PC-9 (cell line): ENCODE results near the gene SLC10A7. TPM values are rescaled to one million over a fixed set of nuclear protein-coding genes. Genes with fewer than 3 reads are reported as not detected.
A peak's percentile ranks its signal among the peaks of the same experiment; 100 is the strongest.

Experiments used
- BruUV-seq: library from RNA; stranded (reverse); fragments of 400-500 nt; replicated peaks from 2 replicates; lab custom pipeline; 2021; lab: Mats Ljungman, UMichigan
- CTCF ChIA-PET: fragments of 300-600 bp; sonication (Branson Sonifier 250); formaldehyde crosslinking; loops from one replicate; lab custom pipeline; 2022; ENCODE audit warnings: antibody characterized with exemption; lab: Charles Lee
- POLR2A ChIA-PET: fragments of 300-600 bp; sonication (Branson Sonifier 250); formaldehyde crosslinking; loops from one replicate; lab custom pipeline; 2022; ENCODE audit warnings: antibody characterized with exemption; ENCODE audit not compliant: unreplicated experiment; lab: Charles Lee
- DNase-seq, 2 experiments: peaks; one replicate each; pipeline versions ENCODE4 v3.0.0 to v3.0.0-alpha.2; 2015 to 2022; ENCODE audit warnings: mixed read lengths in 1 of 2
- H2AFZ ChIP-seq: fragments of 200-600 bp; sonication (generic); 2 replicates; pipeline ENCODE4 v1.8.1; 2017; ENCODE audit warnings: antibody characterized with exemption
- H3F3A ChIP-seq: fragments of 200-600 bp; sonication (generic); 2 replicates; pipeline ENCODE4 v1.8.1; 2017; ENCODE audit warnings: antibody characterized with exemption, mild to moderate bottlenecking, low read depth; ENCODE audit not compliant: insufficient read depth
- H3K27ac ChIP-seq: fragments of 200-600 bp; sonication (generic); 2 replicates; pipeline ENCODE4 v1.6.1; 2016; ENCODE audit warnings: mixed run types
- H3K27me3 ChIP-seq: fragments of 200-600 bp; sonication (generic); 2 replicates; pipeline ENCODE4 v1.6.1; 2016; ENCODE audit warnings: low read depth, mixed run types; ENCODE audit not compliant: insufficient read depth
- H3K36me3 ChIP-seq: fragments of 200-600 bp; sonication (generic); 2 replicates; pipeline ENCODE4 v1.6.1; 2016; ENCODE audit warnings: low read depth, mixed run types
- H3K4me1 ChIP-seq: fragments of 200-600 bp; sonication (generic); replicated peaks from 2 replicates; pipeline ENCODE4 v1.6.1; 2016; ENCODE audit warnings: mixed run types; ENCODE audit not compliant: insufficient read depth
- H3K4me2 ChIP-seq: fragments of 200-600 bp; sonication (generic); 2 replicates; pipeline ENCODE4 v1.6.1; 2017; ENCODE audit warnings: mixed run types
- H3K4me3 ChIP-seq: fragments of 200-600 bp; sonication (generic); 2 replicates; pipeline ENCODE4 v1.6.1; 2016; ENCODE audit warnings: mixed run types
- H3K79me2 ChIP-seq: fragments of 200-600 bp; sonication (generic); 2 replicates; pipeline ENCODE4 v1.6.1; 2017; ENCODE audit warnings: low read depth, mixed run types
- H3K9me2 ChIP-seq: fragments of 200-600 bp; sonication (generic); 2 replicates; pipeline ENCODE4 v1.8.1; 2017; ENCODE audit warnings: mild to moderate bottlenecking; ENCODE audit not compliant: insufficient read depth
- H3K9me3 ChIP-seq: fragments of 200-600 bp; sonication (generic); 2 replicates; pipeline ENCODE4 v1.8.1; 2016; ENCODE audit warnings: low read depth; ENCODE audit not compliant: insufficient read depth
- H4K20me1 ChIP-seq: fragments of 200-600 bp; sonication (generic); 2 replicates; pipeline ENCODE4 v1.8.1; 2017; ENCODE audit not compliant: insufficient read depth
- EZH2 ChIP-seq: fragments of 200-600 bp; sonication (generic); IDR thresholded peaks from 2 replicates; pipeline ENCODE4 v1.8.0; 2017; ENCODE audit warnings: antibody characterized with exemption, low read depth
- intact Hi-C: fragments of 100-400 bp; cut with micrococcal nuclease; formaldehyde crosslinking; loops from one replicate; pipeline ENCODE4 v1.10.0; 2022; ENCODE audit not compliant: unreplicated experiment
- total RNA-seq: library from RNA; stranded (reverse); gene quantifications from 2 replicates; pipeline ENCODE4 v1.2.3, GENCODE V29; 2021
- TF ChIP-seq, protein P1 (sequence below): fragments of 200-600 bp; sonication (generic); conservative IDR thresholded peaks from 2 replicates; pipeline ENCODE4 v1.6.1; 2017; ENCODE audit warnings: mixed run types, antibody characterized with exemption, mild to moderate bottlenecking, moderate library complexity

SLC10A7 gene
- total RNA-seq, 1 experiment from 2014 or later: 11.4 TPM

DNA sequence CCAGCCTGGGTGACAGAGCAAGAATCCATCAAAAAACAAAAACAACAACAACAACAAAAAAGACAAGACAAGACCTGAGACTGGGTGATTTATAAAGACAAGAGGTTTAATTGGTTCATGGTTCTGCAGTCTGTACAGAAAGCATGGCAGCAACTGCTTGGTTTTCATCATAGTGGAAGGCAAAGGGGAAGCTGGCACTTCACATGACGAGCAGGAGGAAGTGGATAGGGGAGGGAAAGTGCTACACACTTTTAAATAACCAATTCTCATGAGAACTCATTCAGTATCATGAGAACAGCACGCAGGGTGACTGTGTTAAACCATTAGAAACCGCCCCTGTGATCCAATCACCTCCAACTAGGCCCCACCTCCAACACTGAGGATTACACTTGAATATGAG lies 28.4 kb upstream of the SLC10A7 start:
- H3K4me1 ChIP-seq: no peaks in the 10 kb centered on the region
- H3K4me3 ChIP-seq: no peak overlapping the region
- no peaks in the 10 kb centered on the region for H3K27me3 ChIP-seq
- no peak overlapping the region for H2AFZ ChIP-seq
- BruUV-seq: no TSS peak
- H3K4me2 ChIP-seq: no peak overlapping the region
- no peak overlapping the region for H3K27ac ChIP-seq
- H3F3A ChIP-seq: no peaks in the 10 kb centered on the region
- ChIA-PET CTCF (no interaction called here), POLR2A (no interaction called here)
- intact Hi-C loops: no loop called here
- no peaks in the 10 kb centered on the region for H3K79me2 ChIP-seq
- H4K20me1 ChIP-seq: no peaks in the 10 kb centered on the region
- no peaks in the 10 kb centered on the region for H3K36me3 ChIP-seq
- H3K9me2 ChIP-seq: no peaks in the 10 kb centered on the region
- TF ChIP-seq EZH2: no peak
- TF ChIP-seq, protein P1, sequence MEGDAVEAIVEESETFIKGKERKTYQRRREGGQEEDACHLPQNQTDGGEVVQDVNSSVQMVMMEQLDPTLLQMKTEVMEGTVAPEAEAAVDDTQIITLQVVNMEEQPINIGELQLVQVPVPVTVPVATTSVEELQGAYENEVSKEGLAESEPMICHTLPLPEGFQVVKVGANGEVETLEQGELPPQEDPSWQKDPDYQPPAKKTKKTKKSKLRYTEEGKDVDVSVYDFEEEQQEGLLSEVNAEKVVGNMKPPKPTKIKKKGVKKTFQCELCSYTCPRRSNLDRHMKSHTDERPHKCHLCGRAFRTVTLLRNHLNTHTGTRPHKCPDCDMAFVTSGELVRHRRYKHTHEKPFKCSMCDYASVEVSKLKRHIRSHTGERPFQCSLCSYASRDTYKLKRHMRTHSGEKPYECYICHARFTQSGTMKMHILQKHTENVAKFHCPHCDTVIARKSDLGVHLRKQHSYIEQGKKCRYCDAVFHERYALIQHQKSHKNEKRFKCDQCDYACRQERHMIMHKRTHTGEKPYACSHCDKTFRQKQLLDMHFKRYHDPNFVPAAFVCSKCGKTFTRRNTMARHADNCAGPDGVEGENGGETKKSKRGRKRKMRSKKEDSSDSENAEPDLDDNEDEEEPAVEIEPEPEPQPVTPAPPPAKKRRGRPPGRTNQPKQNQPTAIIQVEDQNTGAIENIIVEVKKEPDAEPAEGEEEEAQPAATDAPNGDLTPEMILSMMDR: no peak
- H3K9me3 ChIP-seq: no peaks in the 10 kb centered on the region
- no peak for DNase-seq

DNA sequence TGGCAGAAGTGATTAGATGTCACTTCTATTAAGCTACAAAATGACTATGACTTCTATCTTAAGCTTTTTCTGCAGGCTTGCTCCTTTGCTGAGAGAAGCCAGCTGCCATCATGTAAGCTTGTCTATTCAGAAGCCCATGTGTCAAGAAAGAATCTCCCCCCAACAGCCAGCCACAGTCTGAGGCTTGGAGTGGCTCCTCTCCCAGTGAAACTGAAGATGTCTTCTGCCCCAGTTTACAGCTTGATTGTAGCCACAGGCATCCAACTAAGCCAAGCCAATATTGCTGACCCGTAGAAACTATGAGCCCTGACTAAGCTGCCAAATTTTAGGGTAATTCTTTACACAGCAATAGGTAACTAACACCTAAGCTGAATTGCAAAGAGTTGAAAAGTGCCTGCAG lies 26.7 kb upstream of the SLC10A7 start:
- no peaks in the 10 kb centered on the region for H3K36me3 ChIP-seq
- ChIA-PET CTCF (no interaction called here), POLR2A (no interaction called here)
- H4K20me1 ChIP-seq: no peaks in the 10 kb centered on the region
- H3K27me3 ChIP-seq: no peaks in the 10 kb centered on the region
- H3K9me3 ChIP-seq: no peaks in the 10 kb centered on the region
- intact Hi-C loops: no loop called here
- H2AFZ ChIP-seq: no peak overlapping the region
- no peaks in the 10 kb centered on the region for H3K9me2 ChIP-seq
- H3K4me1 ChIP-seq: no peaks in the 10 kb centered on the region
- no peak overlapping the region for H3K27ac ChIP-seq
- no TSS peak for BruUV-seq
- H3K79me2 ChIP-seq: no peaks in the 10 kb centered on the region
- no peak overlapping the region for H3K4me3 ChIP-seq
- no peak overlapping the region for H3K4me2 ChIP-seq
- TF ChIP-seq EZH2: no peak
- TF ChIP-seq, protein P1: no peak
- no peaks in the 10 kb centered on the region for H3F3A ChIP-seq
- no peak for DNase-seq

DNA sequence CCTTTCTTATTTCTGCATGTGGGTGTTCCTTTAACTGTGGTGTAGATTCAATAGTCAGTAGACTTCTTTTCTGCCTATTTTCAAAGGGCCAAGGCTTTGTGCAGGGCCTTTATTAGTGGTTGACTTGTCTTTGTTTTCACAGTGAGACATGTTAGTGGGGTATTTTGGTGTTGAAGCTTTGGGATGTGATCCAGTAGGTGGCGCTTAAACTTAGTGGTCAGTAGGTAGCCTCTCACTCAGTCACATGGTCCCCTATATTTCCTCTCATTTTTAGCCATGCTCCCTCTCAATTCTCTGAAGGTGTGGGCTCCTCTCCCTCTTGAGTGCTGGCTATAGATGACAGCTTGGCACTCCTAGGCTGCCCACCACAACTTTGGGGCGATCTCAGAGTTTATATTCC lies 23.4 kb upstream of the SLC10A7 start:
- intact Hi-C loops: no loop called here
- Histone ChIP-seq H3K9me2 (no peaks in the 10 kb centered on the region), H3K36me3 (no peaks in the 10 kb centered on the region), H2AFZ (no peak overlapping the region), H3K27ac (no peak overlapping the region), H4K20me1 (no peaks in the 10 kb centered on the region), H3K9me3 (no peaks in the 10 kb centered on the region), H3K4me1 (no peaks in the 10 kb centered on the region), H3K79me2 (no peaks in the 10 kb centered on the region), H3K27me3 (no peaks in the 10 kb centered on the region), H3K4me3 (no peak overlapping the region), H3F3A (no peaks in the 10 kb centered on the region), H3K4me2 (no peak overlapping the region)
- no peak for DNase-seq
- no peak for TF ChIP-seq EZH2
- TF ChIP-seq, protein P1: peak; percentile 46; the same call in 1 of the 2 replicates
- POLR2A ChIA-PET: no interaction called here
- CTCF ChIA-PET: no interaction called here
- BruUV-seq: no TSS peak
